Gastrocnemius medialis (tissue), 4 donors: ENCODE results near the gene KCNC3.

Experiments used
- CTCF ChIP-seq, 5 experiments: fragments of 450-650 bp in 3 of 5; fragments of 200-600 bp in 2 of 5; sonication (generic) in 2 of 5; IDR thresholded peaks in 4 of 5; conservative IDR thresholded peaks in 1 of 5; 1 replicate in 4 of 5; 2 replicates in 1 of 5; pipeline ENCODE4 v1.5.1; 2016 to 2019; ENCODE audit warnings: antibody characterized with exemption in 5 of 5, mild to moderate bottlenecking in 3 of 5, moderate library complexity in 3 of 5
- POLR2A ChIP-seq, 2 donors: fragments of 450-650 bp; IDR thresholded peaks; one replicate each; pipeline ENCODE4 v1.6.1; 2017; ENCODE audit warnings: antibody characterized with exemption in 2 of 2, mild to moderate bottlenecking in 2 of 2, moderate library complexity in 2 of 2

- TF ChIP-seq POLR2A (IDR thresholded peaks at IDR 0.05) (no peak), CTCF (IDR thresholded peaks at IDR 0.05 in 4 of 5, conservative IDR thresholded peaks at IDR 0.05 in 1 of 5) (no peak)
Observed at GRCh38 chr19:50377517-50377916, 48.3 kb upstream of the KCNC3 start.
